ENCODE measurements around the gene SLC35E2B. TPM values are rescaled to one million over a fixed set of nuclear protein-coding genes. Genes with fewer than 3 reads are reported as not detected.

Gene SLC35E2B
- polyA plus RNA-seq, 2 of the 4 experiments (the other 2 are of a cell fraction): 10.8 to 13.6 TPM

DNA sequence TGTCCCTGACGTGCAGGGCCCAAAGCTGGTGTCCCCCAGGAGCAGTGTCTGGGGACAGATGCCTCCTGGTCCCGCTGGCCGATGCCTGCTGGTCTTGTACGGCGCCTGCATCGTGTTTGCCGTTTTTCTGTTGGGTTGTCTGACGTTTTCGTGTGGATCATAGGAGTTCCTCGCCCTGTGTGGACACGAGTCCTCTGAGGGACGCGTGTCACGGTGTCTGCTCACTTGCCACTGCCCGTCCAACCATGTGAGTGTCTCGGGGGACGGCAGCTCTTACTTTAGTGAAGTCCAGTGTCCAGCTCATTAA is 69.9 kb downstream of the SLC35E2B start:
- Histone ChIP-seq H3K4me1 (no peaks in the 10 kb centered on the region), H3K4me2 (no peak overlapping the region), H3K9me3 (no peaks in the 10 kb centered on the region), H3K4me3 (no peak overlapping the region), H3K27ac (no peak overlapping the region)
- FAIRE-seq (no peak), DNase-seq (ENCODE audit: low read depth in 1 of 2, low spot score in 1 of 2) (no peak), ATAC-seq (no peak)
- POLR2A ChIA-PET: no interaction called here
- TF ChIP-seq EHF (CRISPR knock-in tag; IDR thresholded peaks at IDR 0.05): no peak
- TF ChIP-seq RARB (CRISPR knock-in tag; IDR thresholded peaks at IDR 0.05): no peak
- no peak for TF ChIP-seq POLR2AphosphoS2 (conservative IDR thresholded peaks at IDR 0.05; ENCODE audit: low read length)
- WGBS (ENCODE audit: missing lambda C conversion rate): 89% methylated on average over 17 of the region's 17 CpGs
- CTCF ChIA-PET: no interaction called here

DNA sequence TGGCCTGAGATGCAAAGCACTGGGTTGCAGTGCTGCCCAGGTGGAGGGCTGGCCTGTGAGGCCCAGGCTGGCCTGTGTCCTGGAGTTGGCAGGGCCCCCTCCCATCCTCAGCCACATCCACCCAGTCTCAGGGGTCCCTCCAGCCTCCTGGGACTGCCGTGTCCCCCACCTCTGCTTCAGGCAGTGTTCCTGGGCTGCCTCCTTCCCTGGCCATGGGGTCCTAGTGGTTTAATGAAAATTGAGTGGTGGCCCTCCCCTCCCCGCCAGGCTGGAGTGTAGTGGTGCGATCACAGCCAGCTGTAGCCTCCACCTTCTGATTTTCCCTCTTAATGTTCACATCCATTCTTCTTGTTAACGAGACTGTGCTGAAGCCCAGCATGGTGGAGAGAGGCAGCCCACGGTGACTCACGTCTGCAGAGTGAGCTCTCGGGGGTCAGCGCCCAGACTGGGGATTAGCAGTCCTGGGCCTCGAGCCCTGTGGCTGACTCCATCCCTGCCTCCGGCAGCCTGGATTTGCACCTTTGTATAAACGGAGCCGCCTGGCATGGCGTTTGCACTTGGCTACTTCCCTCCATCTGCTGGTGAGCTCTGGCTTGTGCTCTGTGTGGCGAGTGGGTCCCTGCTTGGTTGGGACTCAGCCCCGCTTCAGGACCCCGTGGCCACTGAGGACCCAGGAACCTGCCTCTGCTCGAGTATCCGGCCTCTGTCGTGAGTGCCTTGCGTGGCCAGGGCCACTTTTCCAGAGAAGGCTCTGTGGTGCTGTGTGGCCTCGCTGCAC is 70.4 kb downstream of the SLC35E2B start:
- DNase-seq (ENCODE audit: low read depth in 1 of 2, low spot score in 1 of 2): no peak
- no peak for FAIRE-seq
- ChIA-PET CTCF (interaction anchor here (0.5 kb wide), 1 partner anchor 31 kb away, joined by 3 read pairs; no protein-coding TSS in a partner anchor), POLR2A (no interaction called here)
- no peak overlapping the region for H3K4me3 ChIP-seq
- no peak for TF ChIP-seq HOXB5 (CRISPR knock-in tag; IDR thresholded peaks at IDR 0.05)
- TF ChIP-seq KDM1A (IDR thresholded peaks at IDR 0.05; ENCODE audit: low read depth): no peak
- TF ChIP-seq, protein P1, sequence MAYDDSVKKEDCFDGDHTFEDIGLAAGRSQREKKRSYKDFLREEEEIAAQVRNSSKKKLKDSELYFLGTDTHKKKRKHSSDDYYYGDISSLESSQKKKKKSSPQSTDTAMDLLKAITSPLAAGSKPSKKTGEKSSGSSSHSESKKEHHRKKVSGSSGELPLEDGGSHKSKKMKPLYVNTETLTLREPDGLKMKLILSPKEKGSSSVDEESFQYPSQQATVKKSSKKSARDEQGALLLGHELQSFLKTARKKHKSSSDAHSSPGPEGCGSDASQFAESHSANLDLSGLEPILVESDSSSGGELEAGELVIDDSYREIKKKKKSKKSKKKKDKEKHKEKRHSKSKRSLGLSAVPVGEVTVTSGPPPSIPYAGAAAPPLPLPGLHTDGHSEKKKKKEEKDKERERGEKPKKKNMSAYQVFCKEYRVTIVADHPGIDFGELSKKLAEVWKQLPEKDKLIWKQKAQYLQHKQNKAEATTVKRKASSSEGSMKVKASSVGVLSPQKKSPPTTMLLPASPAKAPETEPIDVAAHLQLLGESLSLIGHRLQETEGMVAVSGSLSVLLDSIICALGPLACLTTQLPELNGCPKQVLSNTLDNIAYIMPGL (CRISPR knock-in tag; IDR thresholded peaks at IDR 0.05; ENCODE audit: borderline replicate concordance): no peak
- TF ChIP-seq FOXS1 (CRISPR knock-in tag; IDR thresholded peaks at IDR 0.05): no peak
- TF ChIP-seq, protein P2, sequence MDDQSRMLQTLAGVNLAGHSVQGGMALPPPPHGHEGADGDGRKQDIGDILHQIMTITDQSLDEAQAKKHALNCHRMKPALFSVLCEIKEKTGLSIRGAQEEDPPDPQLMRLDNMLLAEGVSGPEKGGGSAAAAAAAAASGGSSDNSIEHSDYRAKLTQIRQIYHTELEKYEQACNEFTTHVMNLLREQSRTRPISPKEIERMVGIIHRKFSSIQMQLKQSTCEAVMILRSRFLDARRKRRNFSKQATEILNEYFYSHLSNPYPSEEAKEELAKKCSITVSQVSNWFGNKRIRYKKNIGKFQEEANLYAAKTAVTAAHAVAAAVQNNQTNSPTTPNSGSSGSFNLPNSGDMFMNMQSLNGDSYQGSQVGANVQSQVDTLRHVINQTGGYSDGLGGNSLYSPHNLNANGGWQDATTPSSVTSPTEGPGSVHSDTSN (IDR thresholded peaks at IDR 0.05): no peak
- TF ChIP-seq, protein P3, sequence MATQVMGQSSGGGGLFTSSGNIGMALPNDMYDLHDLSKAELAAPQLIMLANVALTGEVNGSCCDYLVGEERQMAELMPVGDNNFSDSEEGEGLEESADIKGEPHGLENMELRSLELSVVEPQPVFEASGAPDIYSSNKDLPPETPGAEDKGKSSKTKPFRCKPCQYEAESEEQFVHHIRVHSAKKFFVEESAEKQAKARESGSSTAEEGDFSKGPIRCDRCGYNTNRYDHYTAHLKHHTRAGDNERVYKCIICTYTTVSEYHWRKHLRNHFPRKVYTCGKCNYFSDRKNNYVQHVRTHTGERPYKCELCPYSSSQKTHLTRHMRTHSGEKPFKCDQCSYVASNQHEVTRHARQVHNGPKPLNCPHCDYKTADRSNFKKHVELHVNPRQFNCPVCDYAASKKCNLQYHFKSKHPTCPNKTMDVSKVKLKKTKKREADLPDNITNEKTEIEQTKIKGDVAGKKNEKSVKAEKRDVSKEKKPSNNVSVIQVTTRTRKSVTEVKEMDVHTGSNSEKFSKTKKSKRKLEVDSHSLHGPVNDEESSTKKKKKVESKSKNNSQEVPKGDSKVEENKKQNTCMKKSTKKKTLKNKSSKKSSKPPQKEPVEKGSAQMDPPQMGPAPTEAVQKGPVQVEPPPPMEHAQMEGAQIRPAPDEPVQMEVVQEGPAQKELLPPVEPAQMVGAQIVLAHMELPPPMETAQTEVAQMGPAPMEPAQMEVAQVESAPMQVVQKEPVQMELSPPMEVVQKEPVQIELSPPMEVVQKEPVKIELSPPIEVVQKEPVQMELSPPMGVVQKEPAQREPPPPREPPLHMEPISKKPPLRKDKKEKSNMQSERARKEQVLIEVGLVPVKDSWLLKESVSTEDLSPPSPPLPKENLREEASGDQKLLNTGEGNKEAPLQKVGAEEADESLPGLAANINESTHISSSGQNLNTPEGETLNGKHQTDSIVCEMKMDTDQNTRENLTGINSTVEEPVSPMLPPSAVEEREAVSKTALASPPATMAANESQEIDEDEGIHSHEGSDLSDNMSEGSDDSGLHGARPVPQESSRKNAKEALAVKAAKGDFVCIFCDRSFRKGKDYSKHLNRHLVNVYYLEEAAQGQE (IDR thresholded peaks at IDR 0.05): no peak
- no peak for TF ChIP-seq RFX5 (IDR thresholded peaks at IDR 0.05)
- H3K9me3 ChIP-seq: no peaks in the 10 kb centered on the region
- no peak overlapping the region for H3K4me2 ChIP-seq
- H3K4me1 ChIP-seq: no peaks in the 10 kb centered on the region
- WGBS (ENCODE audit: missing lambda C conversion rate): 56% methylated on average over 11 of the region's 21 CpGs
- H3K27ac ChIP-seq: no peak overlapping the region
- no peak for ATAC-seq

DNA sequence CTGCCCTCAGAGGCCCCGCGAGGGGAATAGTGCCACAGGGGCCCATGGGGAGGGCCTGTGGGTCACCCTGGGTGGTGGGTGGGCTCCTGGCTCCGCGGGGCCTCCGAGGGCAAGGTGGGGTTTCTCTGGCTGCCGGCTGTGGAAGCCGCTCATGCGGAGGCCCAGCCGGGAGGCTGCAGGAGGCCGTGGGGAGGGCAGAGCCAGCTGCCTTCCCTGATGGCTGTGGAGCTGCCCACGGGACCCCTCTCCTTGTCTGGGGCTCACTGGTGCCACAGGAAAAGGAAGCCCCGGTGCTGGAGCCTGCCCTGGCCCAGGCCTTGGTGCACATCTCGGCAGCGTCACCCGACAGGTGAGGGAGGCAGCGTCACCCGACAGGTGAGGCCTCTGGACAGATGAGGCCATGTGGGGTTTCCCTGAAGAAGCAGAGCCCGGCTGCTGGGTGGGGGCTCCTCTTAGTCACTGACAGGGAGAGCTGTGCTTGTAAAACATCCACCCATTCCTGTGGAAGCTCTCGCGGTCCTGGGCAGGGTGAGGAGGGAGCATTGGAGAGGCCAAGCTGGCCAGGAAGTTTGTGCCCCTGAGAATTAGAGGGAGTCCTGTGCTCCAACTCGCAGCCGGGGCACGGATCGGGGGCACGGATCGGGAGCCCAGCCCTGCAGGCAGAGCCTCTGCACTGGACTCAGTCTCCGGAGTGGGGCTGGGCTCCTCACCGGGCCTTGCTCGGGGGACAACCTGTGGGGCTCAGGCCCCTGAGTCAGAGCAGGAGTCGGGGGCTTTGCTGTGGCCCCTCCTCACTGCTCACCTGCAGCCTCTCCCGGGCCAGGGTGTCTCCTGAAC is 71.2 kb downstream of the SLC35E2B start:
- Histone ChIP-seq H3K4me3 (no peak overlapping the region), H3K9me3 (no peaks in the 10 kb centered on the region), H3K4me1 (0 out of 3 replicates have a peak, but pooled peaks cover 5% of the 10 kb centered on the region), H3K27ac (no peak overlapping the region), H3K4me2 (no peak overlapping the region)
- TF ChIP-seq KDM5A (IDR thresholded peaks at IDR 0.05): no peak
- TF ChIP-seq, protein P4, sequence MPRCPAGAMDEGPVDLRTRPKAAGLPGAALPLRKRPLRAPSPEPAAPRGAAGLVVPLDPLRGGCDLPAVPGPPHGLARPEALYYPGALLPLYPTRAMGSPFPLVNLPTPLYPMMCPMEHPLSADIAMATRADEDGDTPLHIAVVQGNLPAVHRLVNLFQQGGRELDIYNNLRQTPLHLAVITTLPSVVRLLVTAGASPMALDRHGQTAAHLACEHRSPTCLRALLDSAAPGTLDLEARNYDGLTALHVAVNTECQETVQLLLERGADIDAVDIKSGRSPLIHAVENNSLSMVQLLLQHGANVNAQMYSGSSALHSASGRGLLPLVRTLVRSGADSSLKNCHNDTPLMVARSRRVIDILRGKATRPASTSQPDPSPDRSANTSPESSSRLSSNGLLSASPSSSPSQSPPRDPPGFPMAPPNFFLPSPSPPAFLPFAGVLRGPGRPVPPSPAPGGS (IDR thresholded peaks at IDR 0.05): no peak
- TF ChIP-seq KDM1A (IDR thresholded peaks at IDR 0.05; ENCODE audit: low read depth): no peak
- TF ChIP-seq CHD4 (IDR thresholded peaks at IDR 0.05; ENCODE audit: borderline replicate concordance): no peak
- TF ChIP-seq, protein P1 (CRISPR knock-in tag; IDR thresholded peaks at IDR 0.05; ENCODE audit: borderline replicate concordance): no peak
- no peak for TF ChIP-seq MYC (IDR thresholded peaks at IDR 0.05; ENCODE audit: borderline replicate concordance, low read length)
- TF ChIP-seq BHLHE40 (IDR thresholded peaks at IDR 0.05; ENCODE audit: low read depth, low read length): no peak
- no peak for TF ChIP-seq ESRRA (IDR thresholded peaks at IDR 0.05; ENCODE audit: borderline replicate concordance, low read length)
- no peak for TF ChIP-seq POLR2AphosphoS2 (conservative IDR thresholded peaks at IDR 0.05; ENCODE audit: low read length)
- TF ChIP-seq GATA3 (IDR thresholded peaks at IDR 0.05; ENCODE audit: borderline replicate concordance): no peak
- TF ChIP-seq ZSCAN20 (CRISPR knock-in tag; IDR thresholded peaks at IDR 0.05): no peak
- TF ChIP-seq ZNF302 (CRISPR knock-in tag; IDR thresholded peaks at IDR 0.05): no peak
- TF ChIP-seq SMC3 (IDR thresholded peaks at IDR 0.05): no peak
- no peak for TF ChIP-seq JUN (IDR thresholded peaks at IDR 0.05)
- no peak for ATAC-seq
- no peak for DNase-seq (ENCODE audit: low read depth in 1 of 2, low spot score in 1 of 2)
- FAIRE-seq: no peak
- WGBS (ENCODE audit: missing lambda C conversion rate): 87% methylated on average over 10 of the region's 31 CpGs
- POLR2A ChIA-PET: no interaction called here
- CTCF ChIA-PET: interaction anchor here (0.5 kb wide), 1 partner anchor 32 kb away, joined by 3 read pairs; no protein-coding TSS in a partner anchor

Measured in A549 (cell line).